Measurements from ENCODE around the gene PPFIBP1. TPM values are rescaled to one million over a fixed set of nuclear protein-coding genes. Genes with fewer than 3 reads are reported as not detected.
A peak's percentile ranks its signal among the peaks of the same experiment; 100 is the strongest.

Gene PPFIBP1
- total RNA-seq, 2 donors from 2014 or later, result 40.1 to 44.7 TPM

GRCh38 chr12:27710592-27711316 lies 186.7 kb downstream of the PPFIBP1 start, which contains the start of gene MRPS35:
Gene MRPS35, plus strand, starts transcription at chr12:27710832. Its CDS starts 12 bp downstream, at chr12:27710844.
- no peaks in the 10 kb centered on the region for H3K9me3 ChIP-seq
- no peaks in the 10 kb centered on the region for H3K27me3 ChIP-seq
- no peak for TF ChIP-seq CTCF (IDR thresholded peaks at IDR 0.05)
- intact Hi-C loops (cut with DNase I), result no loop called here
- H3K36me3 ChIP-seq, result no peaks in the 10 kb centered on the region
- peak within 1 kb of the TSS; percentile 74 to 93 for H3K9ac ChIP-seq (ENCODE audit: low read depth in 2 of 2, low read length in 2 of 2)
- peak within 1 kb of the TSS; percentile 87 for H3K27ac ChIP-seq
- H3K4me3 ChIP-seq, result peak within 1 kb of the TSS; percentile 98
- DNase-seq, result peak; percentile 94
- H3K4me1 ChIP-seq, result no peaks in the 10 kb centered on the region

- Histone ChIP-seq H3K4me3 (peak overlapping the region; percentile 98), H3K9ac (ENCODE audit: low read depth in 2 of 2, low read length in 2 of 2) (peak overlapping the region; percentile 74 to 93), H3K9me3 (no peaks in the 10 kb centered on the region), H3K27ac (peak overlapping the region; percentile 87), H3K4me1 (no peaks in the 10 kb centered on the region), H3K27me3 (no peaks in the 10 kb centered on the region), H3K36me3 (no peaks in the 10 kb centered on the region)
- TF ChIP-seq CTCF (IDR thresholded peaks at IDR 0.05), result no peak
- intact Hi-C loops (cut with DNase I), result no loop called here
- DNase-seq, result no peak
Measured at GRCh38 chr12:27711317-27711682, 187.3 kb downstream of the PPFIBP1 start.

- TF ChIP-seq CTCF (IDR thresholded peaks at IDR 0.05), result no peak
- intact Hi-C loops (cut with DNase I), result no loop called here
- H3K4me3 ChIP-seq, result no peak overlapping the region
- no peak overlapping the region for H3K9ac ChIP-seq (ENCODE audit: low read depth in 2 of 2, low read length in 2 of 2)
- no peaks in the 10 kb centered on the region for H3K9me3 ChIP-seq
- H3K36me3 ChIP-seq, result no peaks in the 10 kb centered on the region
- H3K27me3 ChIP-seq, result no peaks in the 10 kb centered on the region
- H3K27ac ChIP-seq, result no peak overlapping the region
- no peak for DNase-seq
- no peaks in the 10 kb centered on the region for H3K4me1 ChIP-seq
Measured at GRCh38 chr12:27711967-27712366, 188.0 kb downstream of the PPFIBP1 start.

GRCh38 chr12:27723212-27723611 lies 199.2 kb downstream of the PPFIBP1 start:
- intact Hi-C loops (cut with DNase I), result no loop called here
- no peak for TF ChIP-seq CTCF (IDR thresholded peaks at IDR 0.05)
- H3K4me3 ChIP-seq, result no peak overlapping the region
- no peak overlapping the region for H3K9ac ChIP-seq (ENCODE audit: low read depth in 2 of 2, low read length in 2 of 2)
- H3K36me3 ChIP-seq, result peaks cover 6% of the 10 kb centered on the region
- no peak for DNase-seq
- no peak overlapping the region for H3K27ac ChIP-seq
- H3K4me1 ChIP-seq, result no peaks in the 10 kb centered on the region
- no peaks in the 10 kb centered on the region for H3K27me3 ChIP-seq
- H3K9me3 ChIP-seq, result no peaks in the 10 kb centered on the region

GRCh38 chr12:27730097-27730588 lies 206.1 kb downstream of the PPFIBP1 start:
- H3K4me1 ChIP-seq, result no peaks in the 10 kb centered on the region
- no peak overlapping the region for H3K4me3 ChIP-seq
- H3K27me3 ChIP-seq, result no peaks in the 10 kb centered on the region
- TF ChIP-seq CTCF (IDR thresholded peaks at IDR 0.05), result no peak
- H3K27ac ChIP-seq, result no peak overlapping the region
- no peak for DNase-seq
- no peaks in the 10 kb centered on the region for H3K9me3 ChIP-seq
- no peak overlapping the region for H3K9ac ChIP-seq (ENCODE audit: low read depth in 2 of 2, low read length in 2 of 2)
- intact Hi-C loops (cut with DNase I), result loop anchor here (2.0 to 10.0 kb wide), 2 partner anchors 55 to 93 kb away; partner anchors contain the start of genes KLHL42 and MANSC4
- H3K36me3 ChIP-seq, result no peaks in the 10 kb centered on the region

All from colonic mucosa (tissue), 4 donors.